ENCODE results near the gene BRD3.
A peak's percentile ranks its signal among the peaks of the same experiment; 100 is the strongest.

The BRD3 gene

DNA sequence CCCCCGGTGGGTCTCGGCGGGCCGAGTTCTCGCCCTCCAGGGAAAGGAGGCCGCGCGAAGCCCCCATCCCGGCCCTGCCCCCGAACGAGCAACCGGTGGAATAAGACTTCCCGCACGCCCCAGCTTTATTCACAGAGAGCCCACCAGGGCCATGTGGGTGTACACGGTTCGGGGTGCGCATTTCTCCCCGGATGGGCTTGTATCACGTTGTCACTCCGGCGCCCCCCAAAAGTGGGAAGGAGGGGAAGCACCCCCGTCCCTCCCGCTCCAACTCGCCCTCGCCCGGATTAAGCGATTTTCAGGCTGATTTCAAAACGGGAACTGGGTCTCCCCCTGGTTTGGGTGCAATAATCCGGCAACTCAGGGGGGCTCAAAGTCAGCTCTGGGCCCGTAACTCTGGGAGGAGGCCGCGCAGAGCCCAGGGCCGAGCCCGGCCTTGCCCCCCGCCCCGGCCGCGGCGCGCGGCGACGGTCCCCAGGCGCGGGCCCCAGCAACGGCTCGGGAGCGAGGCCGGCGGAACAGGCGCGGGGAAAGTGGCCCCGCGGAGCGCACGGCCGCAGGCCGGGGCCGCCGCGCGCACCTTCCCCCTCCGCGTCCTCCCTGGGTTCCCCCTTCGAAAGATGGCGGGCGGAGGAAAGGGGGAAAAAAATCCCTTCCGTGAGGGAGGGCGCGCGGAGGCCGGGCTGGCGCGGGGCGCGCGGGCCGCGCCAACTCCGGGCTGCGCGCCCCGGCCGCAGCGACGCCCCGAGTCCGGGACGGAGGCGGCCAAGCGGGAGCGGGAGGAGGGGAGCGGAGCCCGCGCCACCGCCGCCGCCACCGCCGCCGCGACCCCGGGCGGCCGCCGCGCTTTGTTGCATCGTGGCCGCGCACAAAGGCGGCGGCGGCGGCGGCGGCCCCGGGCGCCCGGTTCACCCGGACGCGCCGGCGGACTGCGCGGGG lies 644 bp downstream of the BRD3 start:
- DNase-seq (ENCODE audit: low spot score): peak; percentile 36

DNA sequence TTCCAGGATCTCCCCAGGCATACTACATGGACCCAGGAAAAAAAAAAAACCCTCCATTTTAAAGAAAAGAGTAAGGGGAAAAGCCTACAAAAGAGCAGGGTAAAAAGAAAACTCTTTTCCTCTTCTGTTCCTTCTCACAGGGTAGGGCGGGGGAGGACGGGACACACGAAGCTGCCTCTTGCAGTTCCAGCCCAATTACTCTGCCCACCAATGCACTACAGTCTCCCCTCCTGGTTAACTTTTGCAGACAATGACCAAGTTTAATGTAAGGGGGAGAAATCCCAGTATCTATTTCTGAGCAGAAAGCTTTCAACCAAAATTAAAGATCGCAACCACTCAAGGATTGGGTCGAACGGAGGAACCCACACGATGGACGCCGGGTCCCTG lies 1.3 kb downstream of the BRD3 start:
- DNase-seq (ENCODE audit: low spot score): no peak

DNA sequence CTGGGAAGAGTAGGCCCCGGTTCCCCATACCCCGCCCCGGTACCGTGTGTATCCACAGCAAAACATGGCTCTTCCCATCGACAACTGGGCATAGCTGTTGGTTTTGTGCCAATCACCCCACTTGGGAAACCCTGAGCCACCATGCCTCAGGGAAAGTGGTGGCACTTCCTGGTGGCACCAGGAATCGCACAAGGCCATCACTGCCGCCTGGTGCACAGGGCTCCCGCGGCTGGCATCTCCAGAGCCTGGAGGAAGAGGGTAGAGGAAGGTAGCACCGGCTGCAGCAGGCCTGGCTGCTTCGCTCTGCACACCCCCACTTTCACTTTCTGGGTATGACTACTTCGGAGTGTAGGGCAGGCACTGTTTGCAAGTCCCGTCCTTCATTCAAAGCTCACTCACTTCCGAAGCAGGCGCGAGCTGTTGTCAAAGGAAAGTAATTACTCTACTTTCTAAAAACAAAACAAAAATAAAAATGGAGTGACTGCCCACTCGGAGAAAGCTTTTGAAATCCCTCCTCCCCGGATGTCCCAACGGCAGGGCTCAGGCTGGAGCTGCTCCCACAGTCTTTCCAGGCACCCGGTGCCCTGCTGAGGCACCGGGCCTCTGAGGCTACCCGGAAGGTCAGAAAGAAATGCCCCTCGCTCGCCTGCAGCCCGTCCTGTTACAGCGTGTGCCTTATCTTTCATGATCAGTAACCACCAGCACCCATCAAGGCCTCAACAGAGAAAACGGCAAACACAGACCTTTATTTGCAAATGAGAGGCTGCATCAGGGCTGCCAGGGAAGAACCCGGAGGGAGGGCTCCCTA lies 2.0 kb downstream of the BRD3 start:
- peak; percentile 72 for DNase-seq (ENCODE audit: low spot score)

DNA sequence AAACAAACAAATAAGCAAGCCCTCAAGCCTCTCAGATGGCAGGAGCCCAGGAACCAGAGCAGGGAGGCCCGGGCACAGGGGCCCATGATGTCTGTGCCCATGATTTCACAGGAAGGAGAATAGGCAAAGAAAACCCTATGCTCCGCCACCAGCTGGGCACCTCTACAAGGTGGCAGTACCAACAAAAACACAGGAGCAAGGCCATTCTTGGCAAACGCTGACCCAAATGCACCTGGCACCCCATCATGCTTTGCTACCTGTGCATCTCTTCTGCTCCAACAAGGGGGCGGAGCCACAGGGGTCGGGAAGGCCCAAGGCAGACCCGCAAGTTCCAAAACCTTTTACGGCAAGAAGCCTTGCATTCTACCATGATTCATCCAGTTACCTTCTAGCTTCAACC lies 3.1 kb downstream of the BRD3 start:
- DNase-seq (ENCODE audit: low spot score): no peak

DNA sequence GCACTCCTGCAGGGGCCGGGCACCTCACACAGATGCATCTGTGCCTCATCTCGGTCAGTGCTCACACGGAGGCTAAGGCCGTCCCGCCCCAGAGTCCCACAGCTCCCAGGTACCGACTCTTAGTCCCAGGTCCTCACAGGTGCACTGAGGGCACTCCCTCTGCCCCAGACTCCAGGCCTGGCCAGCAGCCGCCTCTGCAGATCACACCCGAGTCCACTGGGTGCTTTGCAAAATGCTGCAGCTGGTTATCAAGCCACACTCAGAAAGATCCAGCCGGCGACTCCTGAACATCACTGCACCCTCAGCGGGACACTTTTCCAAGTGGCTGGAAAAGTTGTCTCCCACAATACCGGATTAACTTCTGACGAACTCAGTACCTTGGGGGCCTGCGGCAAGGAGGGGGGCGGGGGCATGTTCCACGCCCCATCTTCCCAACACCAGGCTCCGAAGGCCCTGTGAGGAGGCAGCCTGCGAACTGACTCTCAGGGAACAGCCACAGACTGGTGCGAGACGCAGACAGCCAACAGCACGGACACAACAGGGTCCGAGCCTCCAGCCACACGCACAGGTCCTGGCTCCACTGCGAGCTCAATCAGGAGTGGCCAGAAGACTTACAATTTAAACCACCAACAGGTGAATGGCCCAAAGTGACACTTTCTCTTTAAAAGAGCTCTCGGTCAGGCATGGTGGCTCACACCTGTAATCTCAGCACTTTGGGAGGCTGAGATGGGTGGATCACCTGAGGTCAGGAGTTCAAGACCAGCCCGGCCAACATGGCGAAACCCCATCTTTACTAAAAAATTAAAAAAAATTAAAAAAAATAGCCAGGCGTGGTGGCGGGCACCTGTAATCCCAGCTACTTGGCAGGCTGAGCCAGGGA lies 4.0 kb downstream of the BRD3 start:
- DNase-seq (ENCODE audit: low spot score): no peak

DNA sequence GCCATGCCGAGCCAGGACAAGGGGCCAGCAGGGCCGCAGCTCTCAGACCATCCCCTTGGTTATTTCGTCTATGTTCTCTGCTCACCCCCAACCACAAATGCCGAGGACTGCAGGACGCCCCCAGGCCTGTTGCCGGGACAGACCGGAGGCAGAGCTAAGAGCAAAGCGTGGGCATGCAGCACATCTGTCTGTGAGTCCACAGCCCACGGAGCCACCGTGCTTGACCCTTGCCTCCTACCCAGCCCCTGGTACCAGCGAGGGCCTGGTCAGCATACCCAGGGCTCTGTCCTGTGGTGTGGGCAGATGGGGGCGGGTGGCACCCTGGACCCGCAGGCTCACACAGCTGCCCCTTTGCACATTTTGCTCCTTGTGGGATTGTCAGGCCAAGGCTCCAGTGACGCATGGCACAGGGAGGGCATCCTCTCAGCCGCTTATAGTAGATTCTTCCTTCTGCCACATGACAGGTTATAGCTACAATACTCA lies 4.7 kb downstream of the BRD3 start:
- no peak for DNase-seq (ENCODE audit: low spot score)

DNA sequence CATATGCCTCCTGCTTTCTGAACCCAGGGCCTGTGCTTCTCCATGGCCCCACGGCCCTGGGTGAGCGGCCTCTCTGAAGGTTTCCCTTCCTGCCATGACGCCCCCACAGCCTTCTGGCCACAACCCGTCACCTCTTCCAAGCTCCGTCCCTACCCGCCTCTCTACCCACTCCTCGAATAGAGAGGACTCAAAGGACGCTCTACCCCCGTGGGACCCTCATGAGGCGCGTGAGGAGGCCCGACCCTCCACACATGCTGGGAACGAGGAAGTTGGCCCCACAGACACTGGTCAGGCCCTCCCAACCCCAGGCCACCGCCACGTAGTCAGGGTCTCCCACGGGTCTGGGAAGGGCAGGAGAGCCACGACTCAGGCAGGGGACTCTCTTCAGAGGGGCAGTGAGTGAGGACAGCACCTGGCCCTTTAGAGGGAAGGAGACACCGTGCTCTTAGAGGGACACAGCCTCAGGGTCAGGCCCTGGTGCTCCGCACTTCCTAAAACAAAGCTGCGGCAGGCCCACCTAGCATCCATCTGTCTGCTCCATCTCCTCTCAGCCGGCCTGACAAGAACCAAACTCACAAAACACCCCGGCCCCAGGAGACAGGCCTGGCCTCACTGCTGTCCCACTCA lies 5.3 kb downstream of the BRD3 start:
- DNase-seq (ENCODE audit: low spot score): no peak

DNA sequence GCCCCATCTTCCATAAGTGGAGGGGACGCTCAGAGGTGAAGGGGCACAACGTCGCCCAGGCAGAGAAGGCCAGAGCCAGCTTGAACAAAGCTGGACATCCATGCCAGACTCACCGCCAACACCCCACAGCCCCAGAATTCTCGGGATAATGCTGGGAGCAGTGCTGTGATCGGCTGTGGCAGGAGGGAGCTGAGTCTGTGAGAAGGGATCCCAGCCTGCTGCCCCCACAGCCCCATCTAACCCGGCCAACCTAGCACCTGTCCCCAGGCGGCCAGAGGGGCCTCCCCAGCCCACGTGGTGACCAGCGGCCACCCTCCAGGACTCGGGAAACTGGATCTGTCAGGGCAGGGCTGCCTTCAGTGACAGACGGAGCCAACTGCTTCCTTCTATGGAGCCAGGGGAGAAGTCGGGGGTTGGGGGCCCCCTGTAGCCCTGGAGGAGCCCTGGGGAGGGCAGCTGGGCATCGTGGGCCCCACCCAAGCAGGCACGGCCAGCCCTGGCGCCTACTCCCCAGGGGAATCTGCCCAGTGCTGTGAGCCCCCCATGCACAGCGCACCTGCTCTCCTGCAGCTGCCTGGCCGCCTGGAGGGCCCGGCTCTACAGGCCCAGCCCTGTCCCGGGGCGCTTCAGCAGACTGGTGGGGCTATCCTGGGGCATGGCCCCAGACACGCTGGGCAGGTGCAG lies 6.0 kb downstream of the BRD3 start:
- DNase-seq (ENCODE audit: low spot score): no peak

DNA sequence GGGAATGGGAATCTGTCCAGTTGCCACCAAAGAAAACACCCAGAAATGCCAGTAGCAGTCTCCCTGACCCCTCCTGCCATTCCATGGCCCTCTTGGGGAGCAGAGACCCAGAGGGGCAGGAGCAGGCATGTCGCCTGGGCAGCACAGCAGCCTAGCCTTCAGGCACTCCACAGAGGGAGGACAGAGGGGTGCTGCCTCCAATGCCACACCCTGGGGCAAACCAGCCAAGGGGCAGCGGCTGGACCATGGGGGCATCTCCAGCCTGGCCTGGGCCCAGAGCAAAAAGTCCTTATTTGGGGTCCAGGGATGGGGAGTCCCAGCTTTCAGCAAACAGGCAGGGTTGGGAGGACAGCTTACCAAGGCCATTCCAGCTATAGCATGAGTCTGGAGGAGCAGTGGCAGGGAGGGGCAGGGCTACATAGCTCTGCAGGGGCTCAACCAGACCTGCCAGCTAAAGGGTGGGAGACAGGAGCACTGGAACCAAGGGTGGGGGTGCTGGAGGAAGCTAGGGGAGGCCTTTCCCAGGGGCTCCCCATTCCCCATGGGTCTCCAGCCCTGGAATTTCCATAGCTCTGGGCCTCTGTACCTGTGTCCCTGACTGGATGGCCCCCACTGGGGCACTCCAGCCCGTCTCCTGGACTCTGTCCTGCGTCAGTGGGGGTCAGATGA lies 6.7 kb downstream of the BRD3 start:
- no peak for DNase-seq (ENCODE audit: low spot score)

DNA sequence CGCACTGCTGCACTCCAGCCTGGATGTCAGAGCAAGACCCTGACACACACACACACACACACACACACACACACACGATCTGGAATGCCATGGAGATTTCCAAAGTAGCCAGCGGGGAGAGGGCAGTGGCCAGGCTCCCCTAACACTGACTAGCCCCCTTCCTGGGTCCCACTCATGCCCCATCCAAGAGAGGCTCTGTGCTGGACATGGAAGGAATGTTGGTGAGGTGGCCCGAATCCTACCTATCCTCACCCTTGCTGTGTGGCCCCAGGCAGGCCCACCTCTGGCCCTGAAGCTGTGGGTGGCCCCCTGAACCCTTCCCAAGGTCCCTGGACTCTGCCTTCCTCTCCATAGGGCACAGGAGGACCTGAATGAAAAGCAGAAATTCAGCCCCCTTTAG lies 7.3 kb downstream of the BRD3 start:
- DNase-seq (ENCODE audit: low spot score): no peak

DNA sequence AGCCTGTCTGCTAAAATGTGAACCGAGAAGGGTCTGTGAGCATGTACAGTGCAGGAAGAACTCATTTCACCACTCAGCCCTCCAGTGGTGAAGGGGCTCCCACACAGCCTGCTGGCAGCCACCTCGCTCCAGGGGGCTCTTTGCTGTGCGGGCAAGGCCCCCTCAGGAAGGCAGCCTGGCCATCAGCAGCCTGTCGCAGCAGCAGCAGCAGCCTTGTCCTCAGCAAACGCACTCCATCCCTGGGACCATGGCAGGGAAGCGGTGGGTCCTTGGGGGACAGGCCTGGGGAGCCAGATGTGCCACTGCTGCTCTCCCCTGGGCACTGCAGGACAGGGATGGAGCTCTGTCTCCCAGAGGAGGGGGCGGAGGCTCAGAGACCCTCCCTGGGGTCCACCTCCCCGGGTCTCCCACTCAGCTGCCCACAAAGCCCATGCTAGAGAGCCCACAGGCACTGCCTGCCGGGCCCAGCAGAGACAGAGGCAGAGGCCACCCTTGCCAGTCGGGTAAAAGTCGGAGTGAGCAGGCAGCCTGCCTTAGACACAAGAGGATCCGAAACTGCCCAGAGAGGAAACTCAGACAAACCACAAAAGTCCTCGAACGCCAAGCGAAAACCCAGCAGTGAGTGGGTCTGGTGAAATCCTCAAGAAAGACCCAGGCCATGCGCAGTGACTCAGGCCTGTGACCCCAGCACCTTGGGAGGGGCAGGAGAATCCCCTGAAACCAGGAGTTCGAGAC lies 8.0 kb downstream of the BRD3 start:
- peak; percentile 3 for DNase-seq (ENCODE audit: low spot score)

DNA sequence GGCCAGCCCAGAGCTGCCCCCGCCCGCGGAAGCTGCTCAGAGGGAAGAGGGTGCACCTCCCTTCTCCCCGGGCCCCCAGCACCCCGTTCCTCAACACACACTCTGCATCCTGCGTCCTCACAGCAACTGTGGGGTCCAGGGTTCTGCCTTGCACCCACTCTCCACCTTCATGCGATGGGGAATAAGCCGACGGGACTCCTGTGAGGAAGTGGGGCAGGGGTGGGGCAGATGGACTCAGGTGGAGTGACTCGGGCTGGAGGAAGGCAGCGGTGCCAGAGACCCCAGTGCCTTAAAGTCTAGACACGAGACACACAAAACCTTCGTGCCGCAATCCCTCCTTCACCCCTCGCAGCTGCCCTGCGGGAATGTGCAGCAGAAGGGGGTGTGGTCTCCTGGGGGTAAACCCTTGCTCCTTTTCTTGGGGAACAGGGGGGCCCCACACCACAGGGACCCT lies 8.6 kb downstream of the BRD3 start:
- no peak for DNase-seq (ENCODE audit: low spot score)

DNA sequence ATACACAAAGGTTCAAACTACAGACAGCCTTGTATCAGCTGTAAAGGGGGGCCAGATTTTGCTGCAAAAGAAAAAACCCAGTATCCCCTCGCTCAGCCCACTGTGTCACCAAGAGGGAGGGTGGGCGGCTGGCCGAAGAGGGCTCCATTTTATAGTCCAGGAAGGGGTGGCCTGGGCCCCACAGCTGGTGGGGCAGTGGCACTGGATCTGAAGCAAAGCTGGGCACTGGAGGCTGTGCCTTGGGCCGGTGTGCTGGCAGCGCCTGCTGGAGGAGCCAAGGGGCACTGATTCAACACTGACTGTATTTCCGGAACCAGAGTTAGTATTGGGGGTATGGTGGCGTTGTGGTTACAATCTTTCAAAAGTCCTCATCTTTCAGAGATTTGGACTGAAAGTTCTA lies 9.1 kb downstream of the BRD3 start:
- no peak for DNase-seq (ENCODE audit: low spot score)

DNA sequence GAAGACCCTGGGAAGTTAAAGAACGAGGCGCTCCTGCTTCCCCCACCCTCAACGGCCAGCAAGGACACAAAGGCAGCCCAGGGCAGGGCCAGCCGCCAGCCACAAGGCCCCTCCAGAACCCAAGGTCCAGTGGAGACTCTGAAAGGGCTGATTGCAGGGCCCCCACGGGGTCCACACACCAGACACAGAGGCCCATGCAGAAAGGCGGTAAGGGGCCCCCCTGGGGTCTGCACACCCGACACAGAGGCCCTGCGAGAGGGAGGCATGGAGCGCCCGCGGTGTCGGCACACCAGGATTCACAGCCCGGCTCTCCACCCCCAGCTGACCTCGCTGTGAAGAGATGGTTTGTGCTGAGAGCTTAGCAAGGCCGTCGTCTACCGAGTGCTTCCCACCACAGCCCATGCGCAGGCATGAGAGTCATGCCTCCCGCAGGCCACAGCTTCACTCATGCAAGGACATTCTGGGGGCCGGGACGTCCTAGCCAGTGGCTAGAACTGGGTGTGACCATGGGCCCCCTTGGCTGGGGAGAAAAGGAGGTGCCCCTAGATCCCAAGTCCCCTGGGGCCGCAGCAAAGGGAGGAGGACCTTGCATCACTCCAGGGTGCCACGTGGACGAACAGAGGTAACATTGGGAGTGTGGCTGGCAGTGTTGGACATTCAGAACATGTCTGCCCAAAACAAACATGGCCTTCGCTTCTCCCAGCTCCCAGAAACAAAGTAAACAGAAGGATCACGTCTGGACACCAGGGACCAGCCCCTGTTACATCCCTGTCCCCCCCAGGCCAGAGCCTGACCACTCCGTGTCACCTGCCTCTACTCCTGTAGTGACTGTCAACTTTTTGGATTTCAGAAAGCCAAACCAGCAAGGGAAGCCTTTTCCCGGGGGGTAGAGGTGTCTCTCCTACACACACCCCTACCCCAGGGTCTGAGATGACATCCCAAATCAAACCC lies 9.8 kb downstream of the BRD3 start:
- no peak for DNase-seq (ENCODE audit: low spot score)

DNA sequence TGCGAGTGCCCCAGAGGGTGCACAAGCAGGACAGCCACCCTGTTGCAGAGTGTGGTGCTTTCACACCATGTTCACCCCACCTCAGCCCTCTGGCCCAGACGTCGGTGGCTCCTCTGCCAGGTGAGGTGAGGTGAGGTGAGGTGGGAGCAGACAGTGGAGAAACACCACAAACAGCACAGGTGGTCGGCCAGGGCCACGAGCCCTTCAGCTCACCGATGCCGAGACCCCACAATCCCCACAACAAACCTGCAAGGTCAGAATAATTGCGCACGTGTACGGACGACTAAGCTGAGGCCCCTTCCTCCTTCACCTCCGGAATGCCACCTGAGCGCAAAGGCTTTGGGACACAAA lies 10.5 kb downstream of the BRD3 start:
- DNase-seq (ENCODE audit: low spot score): no peak

DNA sequence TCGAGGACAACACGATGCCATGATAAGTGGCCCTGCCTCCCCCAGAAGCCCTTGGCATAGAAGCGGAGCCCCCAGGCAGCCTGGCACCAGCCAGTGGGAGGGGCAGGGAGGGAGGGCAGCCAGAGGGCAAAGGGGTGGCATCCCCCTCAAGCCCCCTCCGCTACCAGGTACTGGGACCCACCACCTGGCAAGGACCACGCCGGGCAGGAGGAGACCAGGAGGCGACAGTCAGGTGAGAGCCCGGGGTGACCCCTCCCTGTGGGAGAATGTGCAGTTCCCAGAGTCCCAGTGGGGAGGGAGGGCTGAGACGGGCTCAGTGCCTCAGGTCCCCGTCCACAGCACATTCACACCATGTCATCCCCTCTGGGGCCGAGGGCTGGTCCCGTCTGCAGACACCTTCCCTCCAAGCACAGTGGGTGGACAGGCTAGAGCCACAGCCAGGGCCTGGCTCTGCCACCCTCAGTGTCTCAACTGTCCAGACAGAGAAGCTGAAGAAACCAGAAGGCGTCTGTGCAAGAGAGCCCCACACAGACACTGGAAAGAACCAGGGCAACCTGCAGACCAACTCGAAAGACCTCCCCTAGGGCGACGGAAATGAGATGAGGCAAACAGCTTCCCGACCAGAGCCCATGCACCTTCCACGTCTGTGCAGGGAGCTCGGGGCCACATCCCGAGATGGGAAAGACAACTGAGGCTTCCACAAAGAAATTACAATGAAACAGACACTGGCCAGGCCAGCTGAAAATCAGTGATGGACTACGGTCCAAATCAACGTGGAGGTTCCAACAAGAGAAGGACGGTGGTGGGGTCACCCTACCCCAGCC lies 11.1 kb downstream of the BRD3 start:
- no peak for DNase-seq (ENCODE audit: low spot score)

DNA sequence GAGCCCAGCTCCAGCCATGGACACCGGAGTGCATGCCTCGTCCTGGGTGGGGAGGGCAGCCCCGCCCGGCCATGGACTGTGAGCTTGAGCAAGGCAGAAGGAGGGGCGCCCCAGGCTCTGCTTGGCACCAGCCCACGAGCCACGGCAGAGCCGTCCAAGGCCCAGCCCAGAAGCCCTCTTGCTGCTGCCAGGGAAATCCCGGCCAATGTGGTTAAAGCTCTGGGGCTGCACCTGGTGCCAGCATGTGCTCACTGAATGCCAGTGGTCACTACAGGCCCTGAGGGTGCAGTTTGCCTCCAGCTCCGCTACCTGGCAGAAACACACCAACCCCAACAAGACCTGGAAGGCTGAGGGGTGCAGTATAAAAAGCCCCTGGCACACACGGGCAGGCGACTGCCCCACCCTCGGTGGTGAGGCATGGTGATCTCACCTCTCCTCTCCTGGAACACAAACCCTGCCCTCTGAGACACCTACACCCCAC lies 11.8 kb downstream of the BRD3 start:
- DNase-seq (ENCODE audit: low spot score): no peak
